GM20000 (cell line): Measurements from ENCODE around the gene SDC4.

Experiments
- DNase-seq: peaks from one replicate; pipeline ENCODE4 v3.0.0; 2012; ENCODE audit warnings: low spot score
- TF ChIP-seq, protein P1 (sequence below): IDR thresholded peaks from 2 replicates; pipeline ENCODE4 v1.5.1; 2012; ENCODE audit warnings: mild to moderate bottlenecking, control low read depth; ENCODE audit errors: extremely low read depth, missing control alignments

SDC4 gene

DNA sequence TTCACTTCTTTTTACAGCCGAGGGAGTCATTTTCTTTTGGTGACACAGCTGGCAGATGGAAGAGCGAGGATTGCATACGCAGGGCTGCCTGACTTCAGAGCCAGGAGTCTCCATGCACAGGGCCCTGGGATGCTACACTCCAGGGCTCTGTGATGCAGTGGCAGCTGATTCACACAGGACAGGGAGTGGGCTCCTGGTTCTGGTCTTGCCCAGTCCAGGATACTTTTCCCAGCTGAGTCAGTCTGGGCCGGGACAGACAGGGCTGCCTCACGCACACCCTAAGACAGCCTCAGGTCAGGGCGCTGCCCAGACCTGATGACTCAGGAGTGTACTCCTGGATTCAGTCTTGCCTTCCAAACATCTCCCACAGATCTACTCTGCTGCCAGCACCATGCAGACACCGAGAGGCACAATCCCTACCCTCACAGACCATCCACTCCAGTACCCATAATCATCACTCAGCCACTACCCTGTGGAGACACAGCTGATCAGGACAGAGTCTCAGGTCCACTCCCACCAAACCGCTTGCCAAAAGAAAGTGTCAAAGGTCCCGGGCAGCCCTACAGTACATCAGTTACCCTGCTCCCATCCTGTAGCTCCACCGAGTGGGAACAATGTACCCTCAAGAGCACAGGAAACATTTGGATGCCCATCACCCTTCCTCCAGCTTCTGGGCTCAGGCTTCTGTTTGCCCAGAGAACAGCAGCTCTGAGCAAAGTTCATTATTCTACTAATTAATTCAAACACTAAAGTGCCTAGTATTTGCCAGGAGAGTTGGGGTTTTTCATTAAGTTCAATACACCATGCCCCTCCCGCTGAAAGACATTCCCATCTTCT is 11.5 kb downstream of the SDC4 start:
- TF ChIP-seq, protein P1, sequence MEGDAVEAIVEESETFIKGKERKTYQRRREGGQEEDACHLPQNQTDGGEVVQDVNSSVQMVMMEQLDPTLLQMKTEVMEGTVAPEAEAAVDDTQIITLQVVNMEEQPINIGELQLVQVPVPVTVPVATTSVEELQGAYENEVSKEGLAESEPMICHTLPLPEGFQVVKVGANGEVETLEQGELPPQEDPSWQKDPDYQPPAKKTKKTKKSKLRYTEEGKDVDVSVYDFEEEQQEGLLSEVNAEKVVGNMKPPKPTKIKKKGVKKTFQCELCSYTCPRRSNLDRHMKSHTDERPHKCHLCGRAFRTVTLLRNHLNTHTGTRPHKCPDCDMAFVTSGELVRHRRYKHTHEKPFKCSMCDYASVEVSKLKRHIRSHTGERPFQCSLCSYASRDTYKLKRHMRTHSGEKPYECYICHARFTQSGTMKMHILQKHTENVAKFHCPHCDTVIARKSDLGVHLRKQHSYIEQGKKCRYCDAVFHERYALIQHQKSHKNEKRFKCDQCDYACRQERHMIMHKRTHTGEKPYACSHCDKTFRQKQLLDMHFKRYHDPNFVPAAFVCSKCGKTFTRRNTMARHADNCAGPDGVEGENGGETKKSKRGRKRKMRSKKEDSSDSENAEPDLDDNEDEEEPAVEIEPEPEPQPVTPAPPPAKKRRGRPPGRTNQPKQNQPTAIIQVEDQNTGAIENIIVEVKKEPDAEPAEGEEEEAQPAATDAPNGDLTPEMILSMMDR: no peak
- no peak for DNase-seq

DNA sequence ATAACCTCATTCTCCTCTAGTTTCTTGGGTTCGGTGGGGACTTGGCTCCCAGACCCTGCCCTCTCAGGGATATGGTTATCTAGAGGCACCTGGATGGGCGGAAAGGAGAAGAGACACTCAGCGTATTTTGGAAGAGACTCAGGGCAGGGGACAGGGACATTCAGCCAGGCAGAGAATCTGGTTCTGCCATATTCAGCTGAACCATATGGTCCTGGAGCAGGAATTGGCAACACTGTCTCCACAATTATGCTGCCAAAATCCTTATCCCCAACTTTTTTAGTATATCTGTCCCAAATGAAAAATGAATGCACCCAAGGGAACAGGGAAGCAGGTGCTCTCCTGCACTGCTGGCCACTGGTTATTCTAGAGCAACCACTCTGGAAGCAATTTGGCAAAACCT is 17.7 kb downstream of the SDC4 start:
- no peak for DNase-seq
- TF ChIP-seq, protein P1: no peak

DNA sequence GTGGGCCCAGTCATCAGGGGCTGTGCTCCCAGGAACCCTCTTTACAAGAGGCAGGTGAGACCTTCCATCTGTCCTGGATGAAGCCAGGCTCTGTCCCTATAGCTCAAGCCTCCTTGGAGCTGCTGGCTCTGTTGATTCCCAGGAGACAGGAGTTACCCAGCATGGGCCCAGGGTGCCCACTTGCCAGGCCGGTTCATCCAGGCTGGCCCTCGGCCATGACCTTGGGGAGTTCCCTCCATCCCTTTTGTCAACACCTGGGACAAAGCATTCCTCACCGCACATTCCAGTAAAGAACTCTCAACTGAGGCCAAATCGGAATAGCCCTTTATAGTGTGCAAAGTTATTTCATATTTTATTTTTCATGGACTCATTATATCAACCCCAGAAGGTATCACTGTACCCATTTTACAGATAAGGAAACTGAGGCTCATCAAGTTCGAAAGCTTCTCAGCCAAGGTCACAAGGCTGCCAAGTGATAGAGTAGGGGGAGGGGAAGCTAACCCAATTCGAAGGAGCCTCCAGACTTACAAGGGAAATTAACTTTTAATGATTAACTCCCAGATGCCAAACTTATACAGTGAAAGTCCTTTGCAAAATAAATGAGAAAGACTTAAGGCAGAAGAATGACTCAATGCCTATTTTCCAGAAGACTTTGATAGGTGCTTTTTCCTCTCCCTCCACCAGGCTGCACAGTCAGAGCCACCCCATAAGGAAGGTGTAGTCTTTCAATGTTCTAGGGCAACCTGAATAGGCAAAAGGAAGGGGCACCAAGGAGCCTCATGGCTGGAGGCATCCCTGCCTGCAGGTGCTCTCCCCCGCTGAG is 18.5 kb downstream of the SDC4 start:
- TF ChIP-seq, protein P1: no peak
- no peak for DNase-seq

DNA sequence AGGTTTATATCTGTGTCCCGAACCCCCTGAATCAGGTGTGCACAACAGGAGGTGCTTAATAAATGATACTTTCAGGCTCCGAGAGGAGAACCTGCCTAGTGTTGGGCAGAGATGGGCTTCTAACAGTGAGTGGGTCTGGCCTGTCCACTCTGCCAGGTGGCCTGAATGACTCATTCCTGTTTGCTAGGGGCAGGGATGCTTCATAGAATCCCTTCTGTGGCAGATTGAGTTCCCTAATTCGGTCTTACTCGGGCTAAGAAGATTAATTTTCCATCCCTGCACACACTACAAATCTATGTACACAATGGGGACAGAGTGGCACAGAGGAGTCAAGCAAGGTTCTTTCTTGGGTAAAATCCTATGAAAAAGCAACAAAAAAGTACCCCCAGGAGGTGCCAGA is 19.8 kb downstream of the SDC4 start:
- no peak for DNase-seq
- TF ChIP-seq, protein P1: no peak

DNA sequence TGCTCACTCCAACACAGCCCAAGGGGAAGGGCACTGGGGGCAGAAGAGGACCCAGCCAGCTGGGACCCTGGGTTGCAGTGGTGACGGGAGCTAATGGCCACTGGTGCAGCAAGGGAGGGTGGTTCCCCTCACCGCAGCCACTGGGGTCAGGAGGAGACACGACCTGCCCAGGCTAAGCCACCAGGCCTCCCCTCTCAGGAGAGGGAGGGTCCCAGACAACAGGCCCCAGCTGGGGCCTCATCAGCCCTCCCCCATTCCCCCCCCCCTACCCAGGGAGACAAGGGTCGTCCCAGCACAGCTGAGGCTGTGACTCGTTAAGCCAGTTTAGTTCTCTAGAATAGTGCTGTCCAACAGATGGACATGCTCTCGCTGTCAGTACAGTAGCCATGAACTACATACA is 22.9 kb downstream of the SDC4 start:
- TF ChIP-seq, protein P1: no peak
- DNase-seq: no peak

DNA sequence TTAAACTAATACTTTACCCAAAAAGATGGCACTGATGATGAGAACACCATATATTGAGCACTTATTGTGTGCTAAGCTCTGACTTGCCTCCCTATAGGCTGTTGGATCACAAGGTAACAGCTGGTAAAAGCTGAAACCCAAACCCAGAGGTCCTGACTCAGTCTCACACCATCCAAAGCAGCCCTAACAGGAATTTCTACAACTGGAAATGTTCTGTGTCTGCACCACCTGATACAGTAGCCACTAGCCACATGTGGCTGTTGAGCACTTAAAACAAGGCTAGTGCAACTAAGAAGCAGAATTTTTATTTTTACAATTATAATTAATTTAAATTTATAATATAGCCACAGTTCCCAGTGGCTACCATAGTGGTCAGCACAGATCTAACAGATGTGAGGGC is 24.5 kb downstream of the SDC4 start:
- no peak for DNase-seq
- TF ChIP-seq, protein P1: no peak

DNA sequence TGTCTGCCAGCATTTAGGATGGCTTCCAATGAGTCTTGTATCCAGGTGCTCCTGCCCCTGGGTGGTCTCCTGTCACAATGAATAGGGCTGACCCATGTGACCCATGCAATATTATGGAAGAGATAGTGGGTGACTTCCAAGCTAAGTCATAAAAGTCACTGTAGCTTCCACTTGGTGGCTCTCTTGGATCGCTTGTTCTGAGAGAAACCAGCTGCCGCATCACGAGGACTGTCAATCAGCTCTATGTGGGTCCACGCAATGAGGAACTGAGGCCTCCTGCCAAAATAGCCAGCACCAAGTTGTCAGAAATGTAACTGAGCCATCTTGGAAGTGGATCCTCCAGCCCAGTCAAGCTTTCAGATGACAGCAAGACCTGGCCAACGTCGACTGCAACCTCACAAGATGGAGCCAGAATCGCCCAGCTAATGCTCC is 25.3 kb downstream of the SDC4 start:
- TF ChIP-seq, protein P1: no peak
- peak; percentile 56 for DNase-seq
